Fibroblast of villous mesenchyme (primary cell): Measurements from ENCODE around the gene KDM5A. TPM values are rescaled to one million over a fixed set of nuclear protein-coding genes. Genes with fewer than 3 reads are reported as not detected.
"Not testable (repeated sequence)": the region's sequence is repeated elsewhere in the genome, so short reads cannot be mapped to it uniquely, and the experiment has no call there.

Experiments
- DNase-seq: peaks from one replicate; pipeline ENCODE4 v3.0.0-alpha.2; 2010; ENCODE audit warnings: low read depth
- H3K4me3 ChIP-seq: 2 replicates; pipeline ENCODE4 v1.5.1; 2011; ENCODE audit warnings: low read depth, mild to moderate bottlenecking, low read length
- CTCF ChIP-seq: IDR thresholded peaks from 2 replicates; pipeline ENCODE4 v1.5.1; 2012; ENCODE audit warnings: low read depth, mild to moderate bottlenecking, low read length; ENCODE audit not compliant: insufficient read depth
- total RNA-seq: library from RNA; depleted of rRNA; stranded (reverse); fragments of >200 nt; gene quantifications from 2 replicates; pipeline ENCODE4 v1.2.3, GENCODE V29; 2012

The KDM5A gene
- total RNA-seq, 1 donor, result 77.3 TPM

GRCh38 chr12:366820-367219, 22.3 kb downstream of the KDM5A start:
- TF ChIP-seq CTCF, result no peak
- no peak overlapping the region for H3K4me3 ChIP-seq
- no peak for DNase-seq

- no peak for DNase-seq
- TF ChIP-seq CTCF, result no peak
- no peak overlapping the region for H3K4me3 ChIP-seq
These were observed 30.0 kb downstream of the KDM5A start for GRCh38 chr12:359091-359490.

- peak; percentile 39 for DNase-seq
- H3K4me3 ChIP-seq, result no peak overlapping the region
- no peak for TF ChIP-seq CTCF
These were observed 32.7 kb downstream of the KDM5A start for GRCh38 chr12:356276-356988.

- not testable (repeated sequence) for H3K4me3 ChIP-seq, DNase-seq
These were observed 37.9 kb downstream of the KDM5A start for GRCh38 chr12:351197-351596.

GRCh38 chr12:349625-350024, 39.5 kb downstream of the KDM5A start:
- H3K4me3 ChIP-seq, DNase-seq: not testable (repeated sequence)

GRCh38 chr12:343036-343435, 46.1 kb downstream of the KDM5A start:
- not testable (repeated sequence) for DNase-seq, H3K4me3 ChIP-seq

GRCh38 chr12:337039-337438, 52.1 kb downstream of the KDM5A start:
- no peak for TF ChIP-seq CTCF

GRCh38 chr12:334125-334524, 55.0 kb downstream of the KDM5A start:
- peak; percentile 17 for DNase-seq
- no peak overlapping the region for H3K4me3 ChIP-seq
- TF ChIP-seq CTCF, result no peak

More at GRCh38 chr12:337039-337438, 52.1 kb downstream of the KDM5A start:
- no peak overlapping the region for H3K4me3 ChIP-seq
- DNase-seq, result no peak
